Spleen (tissue), 11 donors: ENCODE results near the gene SLIT3. TPM values are rescaled to one million over a fixed set of nuclear protein-coding genes. Genes with fewer than 3 reads are reported as not detected.
"Not testable (repeated sequence)": the region's sequence is repeated elsewhere in the genome, so short reads cannot be mapped to it uniquely, and the experiment has no call there.

Experiments
- DNase-seq: peaks from one replicate; pipeline ENCODE4 v3.0.0-alpha.2; 2020
- H3K27ac ChIP-seq, 8 donors: fragments of 200-600 bp; sonication (generic) in 7 of 8; 1 replicate in 4 of 8; 2 replicates in 4 of 8; pipeline versions ENCODE4 v1.5.0 to v1.8.0; 2016 to 2021; ENCODE audit warnings: inconsistent platforms in 4 of 8, mild to moderate bottlenecking in 4 of 8, moderate library complexity in 1 of 8
- H3K27me3 ChIP-seq, 7 donors: fragments of 200-600 bp; sonication (generic) in 6 of 7; replicated peaks in 1 of 7; 1 replicate in 4 of 7; 2 replicates in 3 of 7; pipeline versions ENCODE4 v1.5.0 to v1.8.0; 2016 to 2021; ENCODE audit warnings: inconsistent platforms in 3 of 7, mild to moderate bottlenecking in 1 of 7
- H3K36me3 ChIP-seq, 6 donors: fragments of 200-600 bp; sonication (generic) in 5 of 6; 1 replicate in 4 of 6; 2 replicates in 2 of 6; pipeline versions ENCODE4 v1.5.0 to v1.8.0; 2016 to 2021; ENCODE audit warnings: inconsistent platforms in 2 of 6
- H3K4me1 ChIP-seq, 6 donors: fragments of 200-600 bp; sonication (generic) in 5 of 6; 1 replicate in 3 of 6; 2 replicates in 3 of 6; pipeline versions ENCODE4 v1.5.0 to v1.8.0; 2016 to 2021; ENCODE audit warnings: inconsistent platforms in 3 of 6
- H3K4me3 ChIP-seq, 8 donors: fragments of 200-600 bp; sonication (generic) in 7 of 8; 1 replicate in 4 of 8; 2 replicates in 4 of 8; pipeline versions ENCODE4 v1.5.0 to v1.8.0; 2016 to 2021; ENCODE audit warnings: inconsistent platforms in 4 of 8, mild to moderate bottlenecking in 4 of 8, moderate library complexity in 2 of 8
- H3K9me3 ChIP-seq, 8 donors: fragments of 200-600 bp; sonication (generic) in 7 of 8; 1 replicate in 4 of 8; 2 replicates in 4 of 8; pipeline versions ENCODE4 v1.5.0 to v1.8.0; 2016 to 2021; ENCODE audit warnings: inconsistent platforms in 4 of 8
- CTCF ChIP-seq, 11 experiments: fragments of 200-600 bp in 7 of 11; fragments of 450-650 bp in 4 of 11; sonication (generic) in 4 of 11; IDR thresholded peaks in 8 of 11; conservative IDR thresholded peaks in 3 of 11; 1 replicate in 7 of 11; 2 replicates in 4 of 11; pipeline versions ENCODE4 v1.4.0 to v1.8.0; 2016 to 2021; ENCODE audit warnings: antibody characterized with exemption in 11 of 11, inconsistent platforms in 4 of 11, mild to moderate bottlenecking in 1 of 11
- POLR2A ChIP-seq, 3 donors: fragments of 450-650 bp; IDR thresholded peaks; one replicate each; pipeline ENCODE4 v1.5.1; 2017; ENCODE audit warnings: antibody characterized with exemption in 3 of 3, mild to moderate bottlenecking in 1 of 3
- POLR2AphosphoS5 ChIP-seq, 3 donors: sonication (generic); formaldehyde crosslinking; IDR thresholded peaks; one replicate each; pipeline ENCODE4 v1.5.1; 2017; ENCODE audit warnings: antibody characterized with exemption in 3 of 3
- WGBS, 5 donors: extraction: QIAGEN DNeasy Blood & Tissue Kit in 3 of 5; methylation state at CpG; one replicate each; pipeline versions ENCODE4 v1.1.5 to v1.1.7; 2013 to 2018; 5-methylcytosine and 5-hydroxymethylcytosine counted together
- intact Hi-C: fragments of 100-400 bp; cut with DNase I; formaldehyde crosslinking; loops from one replicate; pipeline ENCODE4 v1.15.0; 2023; ENCODE audit warnings: low total_unique reads
- polyA plus RNA-seq, 3 donors: library from polyadenylated mRNA; stranded (reverse); fragments of 200-250 nt; gene quantifications; one replicate each; pipeline ENCODE4 v1.2.1, GENCODE V29; 2013
- total RNA-seq, 7 donors: library from RNA; depleted of rRNA in 3 of 7; stranded (reverse); fragments of >200 nt in 3 of 7; fragmentation: NEBNext Ultra II Directional in 4 of 7; extraction: Animal tissue kit (Norgen Biotek cat#: 25700) in 4 of 7; gene quantifications; one replicate each; pipeline versions ENCODE4 v1.1.0 to v1.2.1, GENCODE V29; 2016 to 2021
- donor health status: healthy with polysubstance abuse.
- donor health status: DM: no; HTN: no; CAD: no; lungs with moderate emphysema.
- donor health status: DM: no; HTN: no; CAD: no.
- donor health status: Bipolar disorder and iron deficiency.
- donor health status: healthy.
- donor health status: DM: no; HTN: no; CAD: no.
- donor health status: DM: yes; HTN: yes; CAD: no.

The SLIT3 gene
- total and polyA plus RNA-seq, 10 donors, result 0.33 to 54.0 (median 13.2) TPM

GRCh38 chr5:169148138-169148740 is 152.7 kb downstream of the SLIT3 start:
- Histone ChIP-seq H3K36me3 (no peaks in the 10 kb centered on the region), H3K4me3 (no peak overlapping the region), H3K9me3 (no peaks in the 10 kb centered on the region), H3K27me3 (no peaks in the 10 kb centered on the region), H3K27ac (no peak overlapping the region), H3K4me1 (no peaks in the 10 kb centered on the region)
- WGBS, 5 donors, result 57 to 60% (median 60%) methylated on average over 10 of the region's 10 CpGs
- intact Hi-C loops, result no loop called here
- TF ChIP-seq POLR2A (IDR thresholded peaks at IDR 0.05), result no peak
- no peak for TF ChIP-seq POLR2AphosphoS5 (IDR thresholded peaks at IDR 0.05)
- no peak for TF ChIP-seq CTCF (IDR thresholded peaks at IDR 0.05 in 8 of 11, conservative IDR thresholded peaks at IDR 0.05 in 3 of 11)
- DNase-seq, result no peak

- no peak overlapping the region for H3K27ac ChIP-seq
- 77 to 90% (median 83%) methylated on average over 4 of the region's 4 CpGs for WGBS, 5 donors
- no peaks in the 10 kb centered on the region for H3K4me1 ChIP-seq
- H3K9me3 ChIP-seq, result no peaks in the 10 kb centered on the region
- H3K36me3 ChIP-seq, result no peaks in the 10 kb centered on the region
- H3K27me3 ChIP-seq, result no peaks in the 10 kb centered on the region
- TF ChIP-seq CTCF (IDR thresholded peaks at IDR 0.05 in 8 of 11, conservative IDR thresholded peaks at IDR 0.05 in 3 of 11) (no peak), POLR2AphosphoS5 (IDR thresholded peaks at IDR 0.05) (no peak), POLR2A (IDR thresholded peaks at IDR 0.05) (no peak)
- H3K4me3 ChIP-seq, result no peak overlapping the region
- no peak for DNase-seq
- intact Hi-C loops, result no loop called here
These were observed 153.4 kb downstream of the SLIT3 start for GRCh38 chr5:169147534-169147933.

GRCh38 chr5:169146158-169146557 is 154.8 kb downstream of the SLIT3 start:
- no peak overlapping the region for H3K27ac ChIP-seq
- H3K4me1 ChIP-seq, result no peaks in the 10 kb centered on the region
- no peak for DNase-seq
- no peaks in the 10 kb centered on the region for H3K9me3 ChIP-seq
- intact Hi-C loops, result no loop called here
- WGBS, 5 donors, result 81 to 90% (median 84%) methylated on average over 8 of the region's 8 CpGs
- no peaks in the 10 kb centered on the region for H3K36me3 ChIP-seq
- H3K27me3 ChIP-seq, result no peaks in the 10 kb centered on the region
- no peak for TF ChIP-seq POLR2AphosphoS5 (IDR thresholded peaks at IDR 0.05)
- TF ChIP-seq POLR2A (IDR thresholded peaks at IDR 0.05), result no peak
- TF ChIP-seq CTCF (IDR thresholded peaks at IDR 0.05 in 8 of 11, conservative IDR thresholded peaks at IDR 0.05 in 3 of 11), result no peak
- H3K4me3 ChIP-seq, result no peak overlapping the region

- Histone ChIP-seq H3K36me3 (no peaks in the 10 kb centered on the region), H3K4me1 (peaks cover 0 to 8% (median 0%) of the 10 kb centered on the region in 6 donors), H3K4me3 (no peak overlapping the region), H3K27ac (no peak overlapping the region), H3K27me3 (peaks cover 0 to 3% (median 0%) of the 10 kb centered on the region in 7 donors), H3K9me3 (no peaks in the 10 kb centered on the region)
- WGBS, 5 donors, result 58 to 82% (median 74%) methylated on average over 3 of the region's 3 CpGs
- TF ChIP-seq POLR2A (IDR thresholded peaks at IDR 0.05) (no peak), POLR2AphosphoS5 (IDR thresholded peaks at IDR 0.05) (no peak), CTCF (IDR thresholded peaks at IDR 0.05 in 8 of 11, conservative IDR thresholded peaks at IDR 0.05 in 3 of 11) (no peak)
- intact Hi-C loops, result no loop called here
- no peak for DNase-seq
These were observed 158.5 kb downstream of the SLIT3 start for GRCh38 chr5:169142264-169142970.

- 85 to 91% (median 90%) methylated on average over 9 of the region's 9 CpGs for WGBS, 5 donors
- H3K27me3 ChIP-seq, DNase-seq, H3K4me3 ChIP-seq, H3K9me3 ChIP-seq, H3K27ac ChIP-seq, intact Hi-C loops, H3K4me1 ChIP-seq, H3K36me3 ChIP-seq: not testable (repeated sequence)
These were observed 160.7 kb downstream of the SLIT3 start for GRCh38 chr5:169140215-169140614.
